ENCODE data around the gene NIT2. TPM values are rescaled to one million over a fixed set of nuclear protein-coding genes. Genes with fewer than 3 reads are reported as not detected.
"Not testable (repeated sequence)": the region's sequence is repeated elsewhere in the genome, so short reads cannot be mapped to it uniquely, and the experiment has no call there.

NIT2 gene
- total and polyA plus RNA-seq, 8 donors, result 14.2 to 38.6 (median 17.5) TPM

DNA sequence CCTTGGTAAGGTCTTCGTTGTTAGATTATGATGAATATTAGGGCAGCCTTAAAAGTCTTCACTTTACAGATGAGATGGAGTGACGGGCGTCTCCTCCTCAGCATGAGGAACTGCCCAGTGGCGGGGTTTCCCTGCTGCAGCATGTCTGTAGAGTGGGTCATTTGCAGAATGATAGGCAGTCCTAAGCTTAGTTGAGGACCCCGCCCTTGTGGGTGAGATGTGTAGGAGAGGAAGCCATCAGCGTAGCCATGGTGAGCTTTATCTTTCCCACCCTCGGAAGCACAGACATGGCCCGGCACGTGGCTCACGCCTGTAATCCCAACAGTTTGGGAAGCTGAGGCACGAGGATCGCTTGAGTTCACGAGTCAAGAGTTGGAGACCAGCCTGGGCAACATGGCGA is 877 bp downstream of the NIT2 start:
- no peak for TF ChIP-seq CTCF (IDR thresholded peaks at IDR 0.05)
- H3K27ac ChIP-seq, result no peak overlapping the region
- ATAC-seq, result peak in 2 of 4 donors; percentile 7 to 9
- H3K4me3 ChIP-seq, result peak overlapping the region in 3 of 4 donors; percentile 76 to 77 (median 77)
- peaks cover 0 to 10% (median 8%) of the 10 kb centered on the region in 3 donors for H3K4me1 ChIP-seq
- H3K36me3 ChIP-seq, result peaks cover 0 to 9% (median 0%) of the 10 kb centered on the region in 3 donors
- intact Hi-C loops (cut with DNase I), result no loop called here
- WGBS, 2 donors, result 66 to 70% methylated on average over 14 of the region's 14 CpGs
- no peaks in the 10 kb centered on the region for H3K9me3 ChIP-seq
- DNase-seq, result no peak
- FAIRE-seq, result no peak
- H3K27me3 ChIP-seq, result no peaks in the 10 kb centered on the region

GRCh38 chr3:100336229-100336628 is 1.7 kb downstream of the NIT2 start:
- H3K9me3 ChIP-seq; H3K27ac ChIP-seq; H3K4me3 ChIP-seq; H3K27me3 ChIP-seq; intact Hi-C loops (cut with DNase I); FAIRE-seq; DNase-seq; ATAC-seq: not testable (repeated sequence)
- Histone ChIP-seq H3K36me3 (peaks cover 0 to 17% (median 4%) of the 10 kb centered on the region in 3 donors), H3K4me1 (peaks cover 0 to 10% (median 8%) of the 10 kb centered on the region in 3 donors)
- WGBS, 2 donors, result 93 to 94% methylated on average over 9 to 10 of the region's 10 CpGs

- no peak for FAIRE-seq
- Histone ChIP-seq H3K4me3 (no peak overlapping the region), H3K27ac (no peak overlapping the region), H3K4me1 (peaks cover 0 to 8% (median 6%) of the 10 kb centered on the region in 3 donors), H3K36me3 (peaks cover 4 to 25% (median 4%) of the 10 kb centered on the region in 3 donors), H3K9me3 (no peaks in the 10 kb centered on the region), H3K27me3 (no peaks in the 10 kb centered on the region)
- ATAC-seq, result no peak
- no peak for DNase-seq
- intact Hi-C loops (cut with DNase I), result no loop called here
- TF ChIP-seq CTCF (IDR thresholded peaks at IDR 0.05), result no peak
- 86 to 87% methylated on average over 10 of the region's 10 CpGs for WGBS, 2 donors
Observed at GRCh38 chr3:100338911-100339310, 4.4 kb downstream of the NIT2 start.

- Histone ChIP-seq H3K4me1 (peaks cover 0 to 8% (median 6%) of the 10 kb centered on the region in 3 donors), H3K36me3 (peaks cover 4 to 25% (median 4%) of the 10 kb centered on the region in 3 donors), H3K4me3 (no peak overlapping the region), H3K27me3 (no peaks in the 10 kb centered on the region), H3K27ac (no peak overlapping the region), H3K9me3 (no peaks in the 10 kb centered on the region)
- no peak for ATAC-seq
- no peak for DNase-seq
- no peak for FAIRE-seq
- intact Hi-C loops (cut with DNase I), result no loop called here
- WGBS, 2 donors, result 96% methylated on average over 5 of the region's 5 CpGs
- TF ChIP-seq CTCF (IDR thresholded peaks at IDR 0.05), result no peak
Observed at GRCh38 chr3:100339786-100340185, 5.2 kb downstream of the NIT2 start.

DNA sequence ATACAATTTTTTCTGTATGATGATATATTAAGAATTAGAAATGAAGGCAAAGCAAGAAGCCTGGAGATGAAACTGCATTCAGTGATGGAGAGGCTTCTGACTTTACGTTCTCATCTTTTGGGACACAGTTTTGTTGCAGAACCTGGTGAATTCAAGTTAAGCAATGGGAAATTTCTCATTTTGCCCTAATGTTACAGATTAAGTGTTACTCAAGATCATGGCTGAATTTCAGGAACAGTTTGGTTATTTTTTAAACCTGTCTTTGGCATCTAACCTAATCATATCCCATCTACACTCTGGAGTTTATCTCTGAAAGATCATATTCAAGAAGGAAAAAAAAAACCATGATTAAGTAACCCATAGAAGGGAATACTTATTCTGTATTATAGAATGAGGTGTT is 6.0 kb downstream of the NIT2 start:
- TF ChIP-seq CTCF (IDR thresholded peaks at IDR 0.05), result no peak
- ATAC-seq (no peak), FAIRE-seq (no peak), DNase-seq (no peak)
- Histone ChIP-seq H3K4me1 (peaks cover 0 to 3% (median 2%) of the 10 kb centered on the region in 3 donors), H3K27me3 (no peaks in the 10 kb centered on the region), H3K27ac (no peak overlapping the region), H3K4me3 (no peak overlapping the region), H3K36me3 (peaks cover 4 to 25% (median 8%) of the 10 kb centered on the region in 3 donors), H3K9me3 (no peaks in the 10 kb centered on the region)
- 94 to 97% methylated on average over 1 of the region's 1 CpG for WGBS, 2 donors
- intact Hi-C loops (cut with DNase I), result no loop called here

All from pancreas (tissue), 10 donors.